ENCODE data around the gene DNAJC27.

DNA sequence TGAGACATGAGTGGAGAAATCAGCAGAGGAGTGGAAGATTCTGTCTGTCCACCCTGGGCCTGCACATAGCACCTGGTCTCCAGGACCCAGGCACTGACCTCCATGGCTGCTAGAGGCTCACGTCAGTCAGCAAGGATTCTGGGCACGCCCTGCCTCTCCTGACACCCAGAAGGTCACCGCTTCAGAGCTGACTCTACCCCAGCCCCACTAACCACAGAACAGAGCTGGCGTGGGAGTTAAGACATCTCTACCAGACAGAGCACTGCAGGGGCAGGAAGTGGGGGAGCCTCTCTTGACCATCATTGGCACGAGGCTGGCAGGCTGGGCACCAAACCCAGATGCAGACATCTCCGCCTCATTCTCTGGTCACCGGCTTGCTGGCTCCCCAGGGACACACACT is 54.7 kb downstream of the DNAJC27 start:
- TF ChIP-seq, protein P1, sequence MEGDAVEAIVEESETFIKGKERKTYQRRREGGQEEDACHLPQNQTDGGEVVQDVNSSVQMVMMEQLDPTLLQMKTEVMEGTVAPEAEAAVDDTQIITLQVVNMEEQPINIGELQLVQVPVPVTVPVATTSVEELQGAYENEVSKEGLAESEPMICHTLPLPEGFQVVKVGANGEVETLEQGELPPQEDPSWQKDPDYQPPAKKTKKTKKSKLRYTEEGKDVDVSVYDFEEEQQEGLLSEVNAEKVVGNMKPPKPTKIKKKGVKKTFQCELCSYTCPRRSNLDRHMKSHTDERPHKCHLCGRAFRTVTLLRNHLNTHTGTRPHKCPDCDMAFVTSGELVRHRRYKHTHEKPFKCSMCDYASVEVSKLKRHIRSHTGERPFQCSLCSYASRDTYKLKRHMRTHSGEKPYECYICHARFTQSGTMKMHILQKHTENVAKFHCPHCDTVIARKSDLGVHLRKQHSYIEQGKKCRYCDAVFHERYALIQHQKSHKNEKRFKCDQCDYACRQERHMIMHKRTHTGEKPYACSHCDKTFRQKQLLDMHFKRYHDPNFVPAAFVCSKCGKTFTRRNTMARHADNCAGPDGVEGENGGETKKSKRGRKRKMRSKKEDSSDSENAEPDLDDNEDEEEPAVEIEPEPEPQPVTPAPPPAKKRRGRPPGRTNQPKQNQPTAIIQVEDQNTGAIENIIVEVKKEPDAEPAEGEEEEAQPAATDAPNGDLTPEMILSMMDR (IDR thresholded peaks at IDR 0.05): no peak
- no peak for TF ChIP-seq EP300 (IDR thresholded peaks at IDR 0.05)
- no peak for TF ChIP-seq POLR2A (IDR thresholded peaks at IDR 0.05)

Data from tibial nerve (tissue), 4 donors.